ENCODE measurements around the gene NAGLU.
A peak's percentile ranks its signal among the peaks of the same experiment; 100 is the strongest.

Gene NAGLU

DNA sequence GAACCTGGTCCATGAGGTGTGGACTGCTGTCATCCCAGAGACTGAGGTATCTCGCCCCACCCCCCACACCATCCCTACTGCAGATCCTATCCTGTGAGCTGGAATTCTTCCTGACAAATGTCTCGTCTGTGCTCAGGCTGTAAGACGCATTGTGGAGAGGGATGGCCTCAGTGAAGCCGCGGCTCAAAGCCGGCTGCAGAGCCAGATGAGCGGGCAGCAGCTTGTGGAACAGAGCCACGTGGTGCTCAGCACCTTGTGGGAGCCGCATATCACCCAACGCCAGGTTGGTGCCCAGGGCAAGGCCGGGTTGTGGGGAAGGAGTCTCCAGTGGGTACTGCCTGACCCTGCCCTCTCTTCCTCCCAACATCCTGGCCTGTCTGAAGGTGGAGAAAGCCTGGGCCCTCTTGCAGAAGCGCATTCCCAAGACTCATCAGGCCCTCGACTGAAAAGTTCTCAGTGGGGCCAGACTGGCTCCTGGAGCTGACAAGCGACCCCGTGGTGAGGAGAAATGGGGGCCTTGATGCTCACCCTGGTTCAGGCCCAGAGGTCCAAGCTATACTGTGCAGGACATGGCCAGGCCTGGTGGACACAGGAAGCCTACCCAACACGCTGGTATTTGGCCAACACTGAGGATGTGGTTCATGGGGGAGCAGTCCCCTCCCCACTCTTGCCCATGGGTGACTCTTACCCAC is 29.6 kb downstream of the NAGLU start:
- no peak for DNase-seq

GRCh38 chr17:42566215-42566882 is 30.3 kb downstream of the NAGLU start:
- no peak for DNase-seq

DNA sequence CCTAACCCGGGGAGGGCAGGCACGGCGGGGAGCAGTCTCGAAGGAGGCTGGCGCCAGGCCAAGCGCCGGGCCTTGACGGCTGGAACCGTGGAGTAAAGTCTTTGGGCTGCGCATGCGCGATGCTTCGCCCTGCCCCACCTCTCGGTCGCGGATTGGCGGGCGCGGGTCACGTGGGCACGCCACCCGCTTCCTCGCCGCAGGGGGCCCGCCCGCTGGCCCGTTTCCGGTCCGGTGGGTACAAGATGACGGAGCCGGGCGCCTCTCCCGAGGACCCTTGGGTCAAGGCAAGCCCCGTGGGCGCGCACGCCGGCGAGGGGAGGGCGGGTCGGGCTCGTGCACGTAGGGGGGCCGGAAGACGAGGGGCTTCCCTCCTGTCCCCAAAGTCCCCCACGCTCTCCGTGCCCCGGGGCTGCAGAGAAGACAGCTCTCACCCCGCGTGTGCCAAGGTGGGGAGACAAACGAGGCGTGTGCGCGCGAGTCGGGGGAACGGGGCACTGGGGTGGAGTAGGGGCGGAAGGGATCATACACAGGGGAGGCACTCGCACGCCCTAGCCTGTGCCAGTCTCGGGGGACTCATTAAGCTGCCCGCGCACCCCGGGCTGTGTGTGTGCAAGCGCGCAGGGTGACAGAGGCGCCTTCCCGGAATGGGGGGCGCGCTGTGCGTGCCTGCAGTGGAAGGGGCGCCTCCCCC is 31.0 kb downstream of the NAGLU start, which contains the start of gene MLX:
MLX (plus strand) TSS at position 218 of the 691 bp plus-strand sequence; CDS start at position 243, 25 bp downstream.
- DNase-seq: peak; percentile 93

GRCh38 chr17:42568341-42569111 is 32.5 kb downstream of the NAGLU start:
- DNase-seq: no peak

DNA sequence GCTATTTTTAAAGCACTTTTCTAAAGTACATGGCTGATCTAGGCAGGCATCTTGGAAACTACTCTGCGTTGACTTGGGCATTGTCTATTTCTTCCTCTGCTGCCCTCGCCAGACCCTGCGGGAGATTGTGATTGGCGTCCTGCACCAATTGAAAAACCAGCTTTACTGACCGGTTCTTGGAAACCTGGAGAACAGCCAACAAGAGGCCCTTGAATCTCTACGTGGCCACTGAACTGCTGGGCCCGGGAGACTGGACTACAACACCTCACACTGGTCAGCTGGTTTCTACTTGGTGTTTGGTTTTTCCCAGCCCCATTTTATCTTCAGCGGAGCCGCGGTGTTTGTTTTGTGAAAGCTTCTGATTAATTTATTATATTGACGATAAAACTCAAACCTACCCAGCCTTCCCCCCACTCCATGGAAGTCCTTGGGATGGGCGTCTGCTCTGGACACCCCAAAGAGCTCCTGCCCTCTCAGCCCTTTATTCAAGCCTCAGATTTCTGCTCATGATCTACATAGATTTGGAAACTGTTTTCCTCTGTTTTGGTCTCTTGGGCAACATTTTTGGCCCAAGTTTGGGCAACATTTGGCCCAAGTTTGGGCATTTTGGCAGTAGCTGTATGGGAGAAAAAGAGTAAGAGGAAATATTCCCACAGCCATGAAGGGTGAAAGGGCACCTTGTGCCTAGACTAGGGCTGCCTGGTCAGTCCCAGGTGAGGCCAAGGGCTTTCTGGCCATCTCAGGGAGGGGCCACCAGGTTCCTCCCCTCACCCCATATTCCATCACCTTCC is 35.6 kb downstream of the NAGLU start:
- no peak for DNase-seq

DNA sequence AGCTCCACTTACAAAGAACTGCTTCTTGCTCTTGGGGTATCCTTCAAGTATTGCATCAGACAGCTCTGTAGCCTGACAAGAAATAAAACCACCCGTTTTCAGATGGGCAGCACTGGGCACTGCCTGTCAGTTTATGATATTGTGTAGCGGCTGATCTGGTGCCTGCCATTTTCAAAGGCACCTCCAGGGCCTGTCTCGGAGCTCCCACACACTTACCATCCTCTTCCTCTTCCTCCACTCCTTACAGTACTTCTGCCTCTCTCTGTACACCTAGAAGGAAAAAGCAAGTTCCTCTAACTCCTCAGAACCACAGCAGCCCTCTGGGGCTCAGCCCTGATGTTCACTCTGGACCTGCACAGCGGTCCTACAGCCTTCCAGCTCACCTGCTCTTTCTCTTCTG is 37.1 kb downstream of the NAGLU start:
- DNase-seq: no peak

- no peak for DNase-seq
Measured at GRCh38 chr17:42574463-42574862, 38.4 kb downstream of the NAGLU start.

DNA sequence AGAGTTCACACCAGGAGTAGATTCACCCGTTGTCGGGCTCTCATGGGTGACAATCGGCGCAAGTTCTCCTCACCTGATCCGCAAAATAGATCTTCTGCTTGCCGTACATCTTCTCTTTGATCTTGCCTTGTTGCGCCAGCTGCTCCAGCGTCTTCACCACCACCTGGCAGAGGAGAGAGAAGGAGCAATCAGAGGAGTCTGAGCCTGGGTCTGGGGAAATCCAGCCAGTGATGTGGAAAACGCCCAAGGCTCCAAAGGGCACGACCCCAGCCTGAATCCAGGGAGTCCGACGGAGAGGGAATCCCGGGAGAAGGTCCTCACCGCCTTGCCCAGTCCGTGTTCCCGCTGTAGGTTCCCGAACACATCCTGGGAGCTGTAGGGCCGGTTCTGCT is 41.1 kb downstream of the NAGLU start:
- peak; percentile 7 for DNase-seq

DNA sequence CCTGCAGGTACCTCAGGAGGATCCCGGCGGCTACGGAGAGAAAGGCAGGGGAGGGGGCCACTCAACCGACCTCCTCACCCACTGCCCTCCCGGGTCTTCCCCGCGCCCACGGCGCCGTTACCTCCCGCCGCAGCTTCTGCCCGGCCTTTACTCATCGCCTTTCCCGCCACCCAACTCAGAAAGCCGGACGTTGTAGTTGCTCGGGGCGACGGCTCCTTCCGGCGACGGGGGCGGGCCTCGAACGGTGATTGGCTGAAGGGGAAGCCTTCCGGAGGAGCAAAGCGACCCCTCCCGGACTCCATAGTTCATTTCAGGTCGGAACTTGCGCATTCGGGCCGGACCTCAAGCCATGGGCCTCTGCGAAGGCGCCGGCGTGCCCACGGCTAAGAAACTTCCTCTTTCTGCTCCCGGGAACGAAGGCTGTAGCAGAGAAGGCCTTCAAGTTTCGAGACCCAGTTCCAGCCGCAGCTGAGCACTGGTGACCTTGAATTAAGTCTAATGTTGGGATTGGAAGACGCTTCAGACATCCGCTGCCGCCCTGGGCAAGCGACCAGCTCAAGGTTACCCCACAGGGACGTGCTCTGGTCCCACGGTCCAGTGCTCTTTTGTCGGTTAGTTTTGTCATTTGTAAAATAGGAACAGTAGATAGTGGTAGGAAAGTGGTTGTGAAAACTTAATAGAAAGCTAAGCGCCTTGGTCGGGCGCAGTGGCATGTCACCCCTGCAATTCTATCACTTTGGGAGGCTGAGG is 41.7 kb downstream of the NAGLU start, which contains the start of gene PSMC3IP:
PSMC3IP (minus strand) TSS at position 198 of the 750 bp plus-strand sequence; CDS start at position 155, 43 bp downstream.
- peak; percentile 88 for DNase-seq

DNA sequence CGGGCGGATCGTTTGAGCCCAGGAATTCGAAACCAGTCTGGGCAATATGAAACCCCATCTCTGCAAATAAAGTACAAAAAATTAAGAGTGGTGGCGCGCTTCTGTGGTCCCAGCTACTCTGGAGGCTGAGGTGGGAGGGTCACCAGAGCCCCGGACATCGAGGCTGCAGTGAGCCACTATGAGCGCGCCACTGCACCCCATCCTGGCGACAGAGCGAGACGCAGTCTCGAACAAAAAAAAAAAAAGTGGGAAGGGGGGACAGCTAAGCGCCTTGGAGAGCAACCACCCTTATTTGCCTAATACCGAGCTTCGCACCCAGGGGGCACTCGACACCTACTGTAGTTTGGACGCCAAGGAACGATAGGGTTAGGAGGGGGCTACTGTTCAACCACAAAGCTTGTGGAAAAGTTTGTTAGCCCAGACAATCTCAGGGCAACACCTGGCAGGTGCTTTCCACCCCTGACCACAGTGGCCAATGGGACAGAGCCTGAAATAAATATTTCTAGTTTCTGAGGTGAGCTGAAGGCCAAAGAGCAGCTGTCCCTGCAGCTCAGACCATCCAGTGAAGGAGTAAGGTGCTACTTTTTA is 42.3 kb downstream of the NAGLU start:
- DNase-seq: peak; percentile 82

DNA sequence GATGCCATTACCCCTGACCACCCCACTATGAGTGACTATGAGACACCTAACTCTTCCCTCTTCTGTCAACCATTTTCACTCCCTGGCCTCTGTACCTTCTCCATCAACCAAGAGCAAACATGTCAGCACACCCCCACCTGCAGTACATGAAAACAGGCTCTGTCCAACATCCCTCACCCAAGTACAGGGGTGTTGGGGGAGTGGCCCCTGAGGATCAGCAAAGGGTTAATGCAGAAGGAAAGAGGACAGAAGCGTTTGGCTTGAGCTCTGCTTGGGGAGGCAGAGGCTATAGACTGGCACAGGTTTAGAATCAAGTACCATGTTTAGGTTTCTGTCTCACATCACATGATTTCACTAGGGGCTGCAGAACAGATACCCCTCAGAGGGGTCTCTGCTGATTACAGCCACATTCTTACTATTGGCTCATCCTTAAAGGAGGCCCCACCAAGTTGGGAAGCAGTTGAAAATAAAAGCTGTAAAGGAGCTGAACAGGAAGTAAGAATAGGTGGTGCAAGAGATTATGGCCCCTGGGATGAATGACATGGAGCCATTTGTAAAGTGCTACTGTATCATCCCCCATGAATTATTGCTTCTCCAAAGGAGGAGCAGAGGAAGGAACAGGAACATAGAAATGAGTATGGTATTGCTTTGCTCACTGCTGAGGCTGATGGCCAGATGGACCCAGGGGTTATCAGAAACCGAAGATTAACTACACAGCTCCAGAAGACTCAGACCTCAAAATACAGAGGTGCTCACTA is 43.9 kb downstream of the NAGLU start:
- DNase-seq: no peak

DNA sequence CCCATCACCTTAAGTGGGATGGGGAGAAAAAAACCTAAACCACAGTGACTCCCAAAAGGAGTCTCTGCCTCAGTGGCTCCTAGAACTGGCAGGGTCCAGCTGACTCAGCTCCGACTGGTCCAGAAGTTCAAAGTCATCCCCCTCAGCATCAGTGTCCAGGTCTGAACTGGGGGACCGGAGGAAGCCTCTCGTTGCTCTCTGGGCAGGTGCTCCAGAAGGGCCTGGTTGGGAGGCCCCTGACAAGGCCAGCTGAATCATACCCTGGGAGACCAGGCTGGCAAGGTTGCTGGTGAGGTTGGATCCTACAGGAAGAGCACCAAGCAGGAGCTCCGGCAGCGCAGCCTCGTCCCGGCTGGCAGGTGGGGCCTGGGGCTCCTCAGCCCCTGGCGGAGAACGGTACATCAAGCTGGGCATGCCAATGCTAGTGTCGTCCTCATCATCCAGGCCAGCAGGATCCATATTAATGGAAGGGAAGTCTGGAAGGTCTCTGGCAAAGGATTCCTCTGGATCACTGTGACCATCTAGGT is 45.8 kb downstream of the NAGLU start:
- no peak for DNase-seq

DNA sequence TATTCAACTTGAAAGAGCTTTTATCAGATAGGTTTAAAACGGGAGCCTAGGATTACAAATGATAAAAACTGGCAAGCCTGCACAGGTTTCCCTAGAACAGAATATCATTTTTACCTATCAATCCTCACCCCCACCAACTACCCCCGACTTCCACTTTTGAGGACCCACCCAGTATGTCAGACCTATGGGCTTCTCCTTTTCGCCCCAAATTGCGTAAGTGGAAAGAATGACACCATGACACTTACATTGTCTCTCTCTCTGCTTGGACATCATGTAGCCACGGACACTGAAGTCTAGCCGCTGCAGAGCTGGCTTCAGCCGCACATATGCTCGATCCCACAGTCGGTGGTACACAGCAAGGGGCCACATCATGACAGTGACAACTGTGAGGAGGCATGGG is 48.8 kb downstream of the NAGLU start:
- DNase-seq: no peak

DNA sequence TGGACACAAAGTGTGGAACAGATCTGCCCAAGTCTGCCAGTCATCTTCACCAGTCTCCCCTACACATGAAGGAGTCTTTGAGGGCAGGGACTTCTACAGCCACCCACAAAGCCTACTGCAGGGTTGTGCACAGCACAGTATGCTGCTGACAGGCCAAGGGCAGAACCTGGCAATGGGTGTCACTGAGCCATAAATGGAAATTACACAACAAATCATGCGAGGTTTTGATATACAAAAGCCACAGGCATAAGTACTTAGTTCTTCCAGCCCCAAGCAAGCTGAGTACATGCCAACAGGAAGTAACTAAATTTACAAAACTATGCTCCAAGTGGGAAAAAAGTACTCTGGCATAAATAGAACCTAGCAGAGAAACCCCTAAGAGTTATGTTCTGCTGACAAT is 49.3 kb downstream of the NAGLU start:
- no peak for DNase-seq

GRCh38 chr17:42586514-42587230 is 50.6 kb downstream of the NAGLU start:
- no peak for DNase-seq

- no peak for DNase-seq
Measured at GRCh38 chr17:42590886-42591285, 54.8 kb downstream of the NAGLU start.

DNA sequence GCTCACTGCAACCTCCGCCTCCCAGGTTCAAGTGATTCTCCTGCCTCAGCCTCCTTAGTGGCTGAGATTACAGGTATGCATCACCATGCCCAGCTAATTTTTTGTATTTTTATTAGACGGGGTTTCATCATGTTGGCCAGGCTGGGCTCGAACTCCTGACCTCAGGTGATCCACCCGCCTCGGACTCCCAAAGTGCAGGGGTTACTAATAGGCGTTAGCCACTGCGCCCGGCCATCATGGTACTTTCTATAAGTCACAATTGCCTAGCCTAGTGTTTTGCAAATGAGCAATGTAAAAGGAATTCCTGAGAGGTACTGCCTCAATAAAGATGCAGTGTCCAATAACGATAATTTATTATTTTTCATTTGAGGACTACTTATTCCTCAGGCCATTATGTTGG is 55.4 kb downstream of the NAGLU start:
- DNase-seq: no peak
